ENCODE results near the gene ILK. TPM values are rescaled to one million over a fixed set of nuclear protein-coding genes. Genes with fewer than 3 reads are reported as not detected.

ILK gene
- total RNA-seq, 5 donors from 2014 or later (not counting 1 experiment from before 2014, with no cell fraction given), result 49.3 to 111 (median 99.4) TPM

GRCh38 chr11:6584528-6584927 lies 19.0 kb upstream of the ILK start:
- Mint-ChIP-seq H3K4me3 (no peak overlapping the region), H3K9me3 (peaks cover 0 to 29% (median 20%) of the 10 kb centered on the region in 3 donors), H3K36me3 (peaks cover 45% of the 10 kb centered on the region), H3K27ac (no peak overlapping the region), H3K27me3 (no peaks in the 10 kb centered on the region), H3K4me1 (no peaks in the 10 kb centered on the region)
- ATAC-seq (replicated peaks in 1 of 4) (no peak), DNase-seq (no peak)
- H3K4me1 ChIP-seq (ENCODE audit: control insufficient read depth in 1 of 2, extremely low read depth in 1 of 2, insufficient read depth in 2 of 2, low read length in 2 of 2), result no peaks in the 10 kb centered on the region
- H3K27me3 ChIP-seq (replicated peaks in 1 of 2; ENCODE audit: control insufficient read depth in 2 of 2, extremely low read depth in 1 of 2, insufficient read depth in 2 of 2, low read length in 1 of 2), result no peaks in the 10 kb centered on the region
- no peak overlapping the region for H3K4me3 ChIP-seq (ENCODE audit: control insufficient read depth in 1 of 2, extremely low read depth in 1 of 2, low read length in 1 of 2)
- POLR2A ChIA-PET, result interaction anchor here in 1 of 2 donors (0.8 kb wide), 1 partner anchor 746 kb away, joined by 5 read pairs; no protein-coding TSS in a partner anchor
- peaks cover 7% of the 10 kb centered on the region for H3K9me3 ChIP-seq
- H3K36me3 ChIP-seq (ENCODE audit: control insufficient read depth in 2 of 2, extremely low read depth in 1 of 2, insufficient read depth in 1 of 2, low read length in 1 of 2), result peaks cover 0 to 4% of the 10 kb centered on the region in 2 donors
- CTCF ChIA-PET, result interaction anchor here in 1 of 2 donors (0.7 to 1.7 kb wide), 2 partner anchors 205 to 1983 kb away, joined by 3 read pairs; no protein-coding TSS in a partner anchor
- H3K27ac ChIP-seq (ENCODE audit: low read length), result no peak overlapping the region
- WGBS (ENCODE audit: insufficient coverage), result 100% methylated on average over 1 of the region's 4 CpGs

- ATAC-seq (replicated peaks in 1 of 4) (no peak), DNase-seq (no peak)
- peaks cover 0 to 29% (median 20%) of the 10 kb centered on the region in 3 donors for H3K9me3 Mint-ChIP-seq
- Histone ChIP-seq H3K4me1 (ENCODE audit: control insufficient read depth in 1 of 2, extremely low read depth in 1 of 2, insufficient read depth in 2 of 2, low read length in 2 of 2) (no peaks in the 10 kb centered on the region), H3K27me3 (replicated peaks in 1 of 2; ENCODE audit: control insufficient read depth in 2 of 2, extremely low read depth in 1 of 2, insufficient read depth in 2 of 2, low read length in 1 of 2) (no peaks in the 10 kb centered on the region), H3K4me3 (ENCODE audit: control insufficient read depth in 1 of 2, extremely low read depth in 1 of 2, low read length in 1 of 2) (no peak overlapping the region), H3K36me3 (ENCODE audit: control insufficient read depth in 2 of 2, extremely low read depth in 1 of 2, insufficient read depth in 1 of 2, low read length in 1 of 2) (peaks cover 2 to 4% of the 10 kb centered on the region in 2 donors), H3K9me3 (peaks cover 7% of the 10 kb centered on the region), H3K27ac (ENCODE audit: low read length) (no peak overlapping the region)
- H3K27me3 Mint-ChIP-seq, result no peaks in the 10 kb centered on the region
- ChIA-PET POLR2A (no interaction called here), CTCF (interaction anchor here in 1 of 2 donors (0.8 kb wide), 1 partner anchor 8 kb away, joined by 3 read pairs; no protein-coding TSS in a partner anchor)
- 97% methylated on average over 24 of the region's 25 CpGs for WGBS (ENCODE audit: insufficient coverage)
- H3K4me1 Mint-ChIP-seq, result no peaks in the 10 kb centered on the region
- H3K27ac Mint-ChIP-seq, result no peak overlapping the region
- peaks cover 41% of the 10 kb centered on the region for H3K36me3 Mint-ChIP-seq
- no peak overlapping the region for H3K4me3 Mint-ChIP-seq
Observed at GRCh38 chr11:6586434-6587359, 16.9 kb upstream of the ILK start.

- H3K4me1 Mint-ChIP-seq, result peaks cover 0 to 2% (median 0%) of the 10 kb centered on the region in 3 donors
- peaks cover 7% of the 10 kb centered on the region for H3K9me3 ChIP-seq
- ChIA-PET POLR2A (no interaction called here), CTCF (interaction anchor here in 1 of 2 donors (0.5 to 0.8 kb wide), 2 partner anchors 9 to 115 kb away, joined by 3 to 4 read pairs; no protein-coding TSS in a partner anchor)
- H3K4me3 ChIP-seq (ENCODE audit: control insufficient read depth in 1 of 2, extremely low read depth in 1 of 2, low read length in 1 of 2), result no peak overlapping the region
- no peak overlapping the region for H3K4me3 Mint-ChIP-seq
- ATAC-seq (replicated peaks in 1 of 4) (no peak), DNase-seq (no peak)
- WGBS (ENCODE audit: insufficient coverage), result 98% methylated on average over 4 of the region's 11 CpGs
- H3K9me3 Mint-ChIP-seq, result peaks cover 0 to 24% (median 20%) of the 10 kb centered on the region in 3 donors
- peaks cover 39% of the 10 kb centered on the region for H3K36me3 Mint-ChIP-seq
- no peaks in the 10 kb centered on the region for H3K27me3 Mint-ChIP-seq
- no peak overlapping the region for H3K27ac Mint-ChIP-seq
- no peaks in the 10 kb centered on the region for H3K27me3 ChIP-seq (replicated peaks in 1 of 2; ENCODE audit: control insufficient read depth in 2 of 2, extremely low read depth in 1 of 2, insufficient read depth in 2 of 2, low read length in 1 of 2)
- H3K36me3 ChIP-seq (ENCODE audit: control insufficient read depth in 2 of 2, extremely low read depth in 1 of 2, insufficient read depth in 1 of 2, low read length in 1 of 2), result peaks cover 9 to 10% of the 10 kb centered on the region in 2 donors
- H3K27ac ChIP-seq (ENCODE audit: low read length), result no peak overlapping the region
- no peaks in the 10 kb centered on the region for H3K4me1 ChIP-seq (ENCODE audit: control insufficient read depth in 1 of 2, extremely low read depth in 1 of 2, insufficient read depth in 2 of 2, low read length in 2 of 2)
Observed at GRCh38 chr11:6587360-6587953, 16.1 kb upstream of the ILK start.

DNA sequence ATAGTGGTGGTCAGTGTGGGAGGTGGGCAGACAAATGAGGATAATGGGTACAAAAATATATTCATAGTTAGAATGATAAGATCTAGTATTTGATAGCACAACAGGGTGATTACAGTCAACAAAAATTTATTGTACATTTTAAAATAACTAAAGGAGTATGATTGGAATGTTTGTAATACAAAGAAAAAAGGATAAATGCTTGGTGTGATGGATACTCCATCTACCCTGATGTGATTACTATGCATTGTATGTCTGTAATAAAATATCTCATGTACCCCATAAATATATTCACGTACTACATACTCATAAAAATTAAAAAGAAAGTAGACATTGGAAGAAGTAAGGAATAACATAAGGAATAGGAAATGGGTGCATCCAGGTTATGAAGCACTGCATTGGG lies 15.6 kb upstream of the ILK start:
- H3K4me3 Mint-ChIP-seq, result no peak overlapping the region
- Histone ChIP-seq H3K9me3 (peaks cover 7% of the 10 kb centered on the region), H3K27me3 (replicated peaks in 1 of 2; ENCODE audit: control insufficient read depth in 2 of 2, extremely low read depth in 1 of 2, insufficient read depth in 2 of 2, low read length in 1 of 2) (no peaks in the 10 kb centered on the region), H3K36me3 (ENCODE audit: control insufficient read depth in 2 of 2, extremely low read depth in 1 of 2, insufficient read depth in 1 of 2, low read length in 1 of 2) (peaks cover 11 to 14% of the 10 kb centered on the region in 2 donors), H3K4me1 (ENCODE audit: control insufficient read depth in 1 of 2, extremely low read depth in 1 of 2, insufficient read depth in 2 of 2, low read length in 2 of 2) (no peaks in the 10 kb centered on the region), H3K27ac (ENCODE audit: low read length) (no peak overlapping the region), H3K4me3 (ENCODE audit: control insufficient read depth in 1 of 2, extremely low read depth in 1 of 2, low read length in 1 of 2) (no peak overlapping the region)
- H3K9me3 Mint-ChIP-seq, result peaks cover 0 to 20% (median 18%) of the 10 kb centered on the region in 3 donors
- no peak for DNase-seq
- H3K36me3 Mint-ChIP-seq, result peaks cover 34% of the 10 kb centered on the region
- ChIA-PET POLR2A (no interaction called here), CTCF (no interaction called here)
- H3K4me1 Mint-ChIP-seq, result peaks cover 0 to 2% (median 0%) of the 10 kb centered on the region in 3 donors
- no peak for ATAC-seq (replicated peaks in 1 of 4)
- no CpG with 5 or more reads among the region's 1 CpG for WGBS (ENCODE audit: insufficient coverage)
- H3K27ac Mint-ChIP-seq, result no peak overlapping the region
- H3K27me3 Mint-ChIP-seq, result no peaks in the 10 kb centered on the region

DNA sequence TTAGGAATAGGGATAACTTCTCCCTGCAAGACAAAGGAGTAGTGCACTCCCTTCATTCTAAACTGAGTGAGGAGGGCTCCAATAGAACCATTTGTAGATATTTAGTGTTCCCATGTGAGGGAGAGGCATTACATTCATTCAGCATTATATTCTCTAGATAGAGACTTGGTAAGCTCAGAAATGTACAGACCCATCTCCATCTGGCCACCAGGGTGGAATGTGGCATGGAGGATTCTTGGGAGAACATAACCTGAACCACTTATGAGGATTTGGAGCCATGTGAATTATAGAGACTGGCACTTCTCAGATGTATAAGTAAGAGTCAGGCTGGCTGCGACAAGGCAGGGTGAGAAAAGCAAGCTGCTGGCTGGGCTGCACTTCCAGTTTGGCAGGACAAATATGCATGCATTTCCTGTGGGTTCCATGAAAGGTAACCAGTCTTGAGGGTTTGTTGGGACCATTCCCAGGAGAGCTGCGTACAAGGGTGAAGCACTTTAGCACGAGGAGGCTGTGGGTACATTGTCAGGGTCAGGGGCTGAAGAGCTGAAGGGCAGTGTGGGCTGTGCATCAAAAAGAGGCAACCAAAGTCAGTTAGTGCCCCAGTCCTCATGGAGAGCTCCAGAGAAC lies 9.3 kb upstream of the ILK start:
- Histone ChIP-seq H3K4me3 (ENCODE audit: control insufficient read depth in 1 of 2, extremely low read depth in 1 of 2, low read length in 1 of 2) (no peak overlapping the region), H3K36me3 (ENCODE audit: control insufficient read depth in 2 of 2, extremely low read depth in 1 of 2, insufficient read depth in 1 of 2, low read length in 1 of 2) (peaks cover 19 to 59% of the 10 kb centered on the region in 2 donors), H3K27ac (ENCODE audit: low read length) (no peak overlapping the region), H3K27me3 (replicated peaks in 1 of 2; ENCODE audit: control insufficient read depth in 2 of 2, extremely low read depth in 1 of 2, insufficient read depth in 2 of 2, low read length in 1 of 2) (no peaks in the 10 kb centered on the region), H3K4me1 (ENCODE audit: control insufficient read depth in 1 of 2, extremely low read depth in 1 of 2, insufficient read depth in 2 of 2, low read length in 2 of 2) (peaks cover 0 to 5% of the 10 kb centered on the region in 2 experiments), H3K9me3 (no peaks in the 10 kb centered on the region)
- Mint-ChIP-seq H3K36me3 (peaks cover 46% of the 10 kb centered on the region), H3K4me1 (peaks cover 24 to 40% (median 35%) of the 10 kb centered on the region in 3 donors), H3K4me3 (peak overlapping the region in 1 of 3 donors; percentile 23), H3K9me3 (no peaks in the 10 kb centered on the region), H3K27ac (peak overlapping the region; percentile 7 to 23), H3K27me3 (no peaks in the 10 kb centered on the region)
- WGBS (ENCODE audit: insufficient coverage), result 96% methylated on average over 3 of the region's 3 CpGs
- POLR2A ChIA-PET, result interaction anchor here in 1 of 2 donors (0.6 kb wide), 1 partner anchor 139 kb away, joined by 3 read pairs; no protein-coding TSS in a partner anchor
- DNase-seq (no peak), ATAC-seq (replicated peaks in 1 of 4) (no peak)
- CTCF ChIA-PET, result no interaction called here
